Measurements from ENCODE around the gene ENTPD8.
"Not testable (repeated sequence)": the region's sequence is repeated elsewhere in the genome, so short reads cannot be mapped to it uniquely, and the experiment has no call there.

The ENTPD8 gene

GRCh38 chr9:137457406-137458193, 16.4 kb upstream of the ENTPD8 start:
- no peak for DNase-seq

- no peak for DNase-seq
These were observed 15.8 kb upstream of the ENTPD8 start for GRCh38 chr9:137456864-137457405.

- DNase-seq: no peak
These were observed 15.1 kb upstream of the ENTPD8 start for GRCh38 chr9:137456061-137456863.

- no peak for DNase-seq
These were observed 14.3 kb upstream of the ENTPD8 start for GRCh38 chr9:137455359-137455991.

GRCh38 chr9:137454597-137455358, 13.6 kb upstream of the ENTPD8 start:
- DNase-seq: no peak

GRCh38 chr9:137454145-137454596, 13.0 kb upstream of the ENTPD8 start:
- DNase-seq: peak in 1 of 2 donors; percentile 32

GRCh38 chr9:137453643-137454081, 12.5 kb upstream of the ENTPD8 start:
- no peak for DNase-seq

GRCh38 chr9:137452761-137453642, 11.8 kb upstream of the ENTPD8 start:
- no peak for DNase-seq

- no peak for DNase-seq
These were observed 11.0 kb upstream of the ENTPD8 start for GRCh38 chr9:137452006-137452760.

- DNase-seq: not testable (repeated sequence)
These were observed 10.3 kb upstream of the ENTPD8 start for GRCh38 chr9:137451264-137452005.

GRCh38 chr9:137450539-137451222, 9.5 kb upstream of the ENTPD8 start:
- DNase-seq: not testable (repeated sequence)

- no peak for DNase-seq
These were observed 8.9 kb upstream of the ENTPD8 start for GRCh38 chr9:137449931-137450538.

GRCh38 chr9:137449081-137449844, 8.1 kb upstream of the ENTPD8 start:
- no peak for DNase-seq

- no peak for DNase-seq
These were observed 7.4 kb upstream of the ENTPD8 start for GRCh38 chr9:137448602-137448962.

GRCh38 chr9:137447722-137448601, 6.8 kb upstream of the ENTPD8 start:
- no peak for DNase-seq

GRCh38 chr9:137446851-137447471, 5.8 kb upstream of the ENTPD8 start:
- DNase-seq: no peak
